Endothelial cell of umbilical vein (primary cell): ENCODE results near the gene C2orf76. TPM values are rescaled to one million over a fixed set of nuclear protein-coding genes. Genes with fewer than 3 reads are reported as not detected.

Experiments used
- BruUV-seq: library from RNA; stranded (reverse); fragments of 400-500 nt; replicated peaks from 2 replicates; lab custom pipeline; 2021; lab: Mats Ljungman, UMichigan
- CTCF ChIA-PET: fragments of 300-600, 350-600 bp; sonication (Branson Sonifier 250); formaldehyde crosslinking; loops from one replicate; lab custom pipeline; 2021; ENCODE audit warnings: antibody characterized with exemption, inconsistent platforms; lab: Charles Lee
- POLR2A ChIA-PET: fragments of 300-600, 350-600 bp; sonication (Branson Sonifier 250); formaldehyde crosslinking; loops from one replicate; lab custom pipeline; 2021; ENCODE audit warnings: antibody characterized with exemption, inconsistent platforms; lab: Charles Lee
- DNase-seq: peaks from one replicate; pipeline ENCODE4 v3.0.0-alpha.2; 2011; ENCODE audit warnings: low read depth, low spot score
- FAIRE-seq: peaks from 2 replicates; lab custom pipeline; 2011; peaks lifted over from hg19 to GRCh38; lab: Jason Lieb, UNC
- H2AFZ ChIP-seq: 2 replicates; pipeline ENCODE4 v1.6.0; 2012; ENCODE audit warnings: low read depth, low read length, control low read depth, inconsistent platforms
- H3K27ac ChIP-seq: 2 replicates; pipeline ENCODE4 v1.5.1; 2011; ENCODE audit warnings: low read depth, mild to moderate bottlenecking, control low read depth, low read length, moderate library complexity; ENCODE audit not compliant: insufficient read depth
- H3K27me3 ChIP-seq, 2 experiments: 2 replicates each; pipeline versions ENCODE4 v1.6.0 to v1.6.1; 2011; ENCODE audit warnings: low read length in 2 of 2, mixed read lengths in 1 of 2; ENCODE audit not compliant: control insufficient read depth in 2 of 2, insufficient read depth in 2 of 2
- H3K36me3 ChIP-seq, 2 experiments: 2 replicates in 1 of 2; 3 replicates in 1 of 2; pipeline ENCODE4 v1.5.1; 2011; ENCODE audit warnings: low read length in 2 of 2, mild to moderate bottlenecking in 1 of 2, moderate library complexity in 1 of 2; ENCODE audit not compliant: control insufficient read depth in 2 of 2, insufficient read depth in 2 of 2; ENCODE audit errors: extremely low read depth in 1 of 2
- H3K4me1 ChIP-seq: 3 replicates; pipeline ENCODE4 v1.5.1; 2011; ENCODE audit warnings: mild to moderate bottlenecking, low read length; ENCODE audit not compliant: control insufficient read depth, insufficient read depth; ENCODE audit errors: extremely low read depth
- H3K4me2 ChIP-seq: 2 replicates; pipeline ENCODE4 v1.6.1; 2011; ENCODE audit warnings: low read length, control low read depth, mixed read lengths; ENCODE audit not compliant: insufficient read depth
- H3K4me3 ChIP-seq, 3 experiments: fragments of 200-600 bp in 1 of 3; sonication (generic), shearing (Covaris generic) in 1 of 3; replicated peaks in 1 of 3; 2 replicates each; pipeline ENCODE4 v1.5.1; 2011 to 2016; ENCODE audit warnings: control low read depth in 3 of 3, low read length in 3 of 3, mild to moderate bottlenecking in 2 of 3, inconsistent platforms in 1 of 3, low read depth in 1 of 3, moderate library complexity in 1 of 3; ENCODE audit not compliant: insufficient read depth in 1 of 3
- H3K79me2 ChIP-seq: 2 replicates; pipeline ENCODE4 v1.6.0; 2012; ENCODE audit warnings: low read length, inconsistent platforms; ENCODE audit not compliant: control insufficient read depth, insufficient read depth
- H3K9ac ChIP-seq: replicated peaks from 2 replicates; pipeline ENCODE3; 2011; ENCODE audit warnings: low read length, control low read depth; ENCODE audit not compliant: insufficient read depth; ENCODE audit errors: extremely low read depth
- H3K9me1 ChIP-seq: replicated peaks from 3 replicates; pipeline ENCODE4 v1.6.0; 2011; ENCODE audit warnings: mild to moderate bottlenecking, low read length; ENCODE audit not compliant: control insufficient read depth, insufficient read depth; ENCODE audit errors: extremely low read depth
- H3K9me3 ChIP-seq: replicated peaks from 2 replicates; pipeline ENCODE4 v1.5.1; 2012; ENCODE audit warnings: low read length, inconsistent platforms; ENCODE audit not compliant: control insufficient read depth, insufficient read depth
- H4K20me1 ChIP-seq: replicated peaks from 2 replicates; pipeline ENCODE3; 2011; ENCODE audit warnings: mild to moderate bottlenecking, low read length; ENCODE audit not compliant: control insufficient read depth, insufficient read depth; ENCODE audit errors: extremely low read depth
- EZH2 ChIP-seq: IDR thresholded peaks from 2 replicates; pipeline ENCODE4 v1.6.1; 2012; ENCODE audit warnings: borderline replicate concordance, low read depth, mild to moderate bottlenecking, moderate library complexity, low read length, inconsistent platforms; ENCODE audit not compliant: severe bottlenecking
- FOS ChIP-seq: IDR thresholded peaks from 2 replicates; pipeline ENCODE4 v1.6.1; 2011; ENCODE audit warnings: mild to moderate bottlenecking, low read length, moderate library complexity, borderline replicate concordance; ENCODE audit not compliant: insufficient read depth
- GATA2 ChIP-seq: IDR thresholded peaks from 2 replicates; pipeline ENCODE4 v1.7.0; 2011; ENCODE audit warnings: low read depth, mild to moderate bottlenecking, moderate library complexity, mixed read lengths, low read length; ENCODE audit not compliant: insufficient read length, insufficient read depth
- JUN ChIP-seq: IDR thresholded peaks from 2 replicates; pipeline ENCODE4 v1.6.1; 2011; ENCODE audit warnings: borderline replicate concordance, low read depth; ENCODE audit not compliant: insufficient read length, insufficient read depth
- MYC ChIP-seq: IDR thresholded peaks from one replicate; pipeline ENCODE4 v1.6.1; 2011; ENCODE audit warnings: mild to moderate bottlenecking, low read depth, low read length
- POLR2A ChIP-seq: IDR thresholded peaks from 2 replicates; pipeline ENCODE4 v1.6.1; 2012; ENCODE audit warnings: low read depth, mild to moderate bottlenecking, control low read depth, low read length
- POLR2AphosphoS5 ChIP-seq: IDR thresholded peaks from 2 replicates; pipeline ENCODE4 v1.6.1; 2012; ENCODE audit warnings: low read depth, mild to moderate bottlenecking, control low read depth, low read length, moderate library complexity; ENCODE audit not compliant: insufficient read depth
- dilution Hi-C: fragments of 300-500 bp; cut with MboI; formaldehyde crosslinking; loops from one replicate; pipeline ENCODE4 v1.15.0; 2019; ENCODE audit warnings: low sequenced_read_pairs; ENCODE audit not compliant: extremely low pct_ligation_motif_present
- intact Hi-C: fragments of 100-400 bp; cut with micrococcal nuclease; formaldehyde crosslinking; loops from one replicate; pipeline ENCODE4 v1.10.0; 2022
- polyA plus RNA-seq, 4 experiments: library from polyadenylated mRNA; depleted of rRNA in 3 of 4; stranded (reverse) in 3 of 4; unstranded in 1 of 4; fragments of >200 nt; gene quantifications; 2 replicates each; pipeline versions ENCODE4 v1.2.1 to v1.2.3, GENCODE V29; 2011 to 2012; ENCODE audit warnings: missing spikeins in 1 of 4
- total RNA-seq: library from RNA; stranded (reverse); gene quantifications from 2 replicates; pipeline ENCODE4 v1.2.3, GENCODE V29; 2021
- TF ChIP-seq, protein P1 (sequence below): IDR thresholded peaks from 2 replicates; pipeline ENCODE4 v1.6.1; 2011; ENCODE audit not compliant: insufficient read depth, insufficient read length
- TF ChIP-seq, protein P2 (sequence below), 2 donors: IDR thresholded peaks; 1 replicate in 1 of 2; 2 replicates in 1 of 2; pipeline ENCODE4 v1.5.1; 2011; ENCODE audit warnings: low read length in 2 of 2, mild to moderate bottlenecking in 2 of 2, moderate library complexity in 2 of 2, control low read depth in 1 of 2, inconsistent platforms in 1 of 2, low read depth in 1 of 2; ENCODE audit not compliant: insufficient read depth in 1 of 2; ENCODE audit errors: extremely low read depth in 1 of 2

The C2orf76 gene
- total and polyA plus RNA-seq, 2 donors (not counting 3 experiments of a cell fraction or from before 2014, with no cell fraction given): 7.4 to 12.1 TPM

DNA sequence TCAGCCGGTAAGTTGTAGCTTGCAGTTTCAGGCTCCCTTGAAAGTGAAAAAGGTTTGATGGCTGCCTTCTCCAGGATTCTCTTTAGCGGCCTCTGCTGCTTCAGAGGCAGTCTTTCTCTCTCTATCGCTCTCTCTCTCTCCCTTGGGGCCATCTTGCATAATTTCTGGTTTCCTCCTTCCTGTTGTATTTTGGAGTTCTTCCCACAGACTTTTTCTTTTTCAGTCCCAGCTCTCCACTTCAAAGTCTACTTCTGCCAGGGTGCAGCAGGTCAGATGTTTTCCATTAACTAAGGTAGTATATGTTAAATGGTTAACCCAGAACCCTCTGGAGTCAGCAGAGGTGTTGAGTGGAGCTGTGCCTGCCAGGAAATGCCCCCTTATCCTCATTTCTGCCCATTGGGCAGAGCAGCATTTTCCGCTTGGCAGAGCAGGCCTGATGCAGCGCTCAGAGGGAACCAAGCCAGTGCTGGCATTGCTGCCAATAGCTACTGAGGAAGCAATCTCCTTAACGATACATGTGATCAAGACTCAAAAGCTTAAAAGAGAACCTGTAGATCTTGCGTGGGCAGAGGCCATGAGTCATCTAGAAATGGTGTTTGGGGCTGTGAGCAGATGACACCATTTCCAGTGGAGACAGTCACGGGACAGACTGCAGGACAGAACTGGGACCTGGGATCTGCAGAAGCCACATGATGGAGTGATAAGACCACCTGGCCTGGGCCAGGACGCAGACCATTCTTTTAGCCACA lies 20.9 kb upstream of the C2orf76 start:
- CTCF ChIA-PET: interaction anchor here (0.5 kb wide), 1 partner anchor 505 kb away, joined by 3 read pairs; no protein-coding TSS in a partner anchor
- no TSS peak for BruUV-seq

More for the DNA sequence above, 20.9 kb upstream of the C2orf76 start:
- no peaks in the 10 kb centered on the region for H3K9me3 ChIP-seq
- no peaks in the 10 kb centered on the region for H4K20me1 ChIP-seq
- H3K4me1 ChIP-seq: no peaks in the 10 kb centered on the region
- POLR2A ChIA-PET: no interaction called here
- TF ChIP-seq, protein P1, sequence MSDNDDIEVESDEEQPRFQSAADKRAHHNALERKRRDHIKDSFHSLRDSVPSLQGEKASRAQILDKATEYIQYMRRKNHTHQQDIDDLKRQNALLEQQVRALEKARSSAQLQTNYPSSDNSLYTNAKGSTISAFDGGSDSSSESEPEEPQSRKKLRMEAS: no peak
- no peak for TF ChIP-seq MYC
- TF ChIP-seq, protein P2, sequence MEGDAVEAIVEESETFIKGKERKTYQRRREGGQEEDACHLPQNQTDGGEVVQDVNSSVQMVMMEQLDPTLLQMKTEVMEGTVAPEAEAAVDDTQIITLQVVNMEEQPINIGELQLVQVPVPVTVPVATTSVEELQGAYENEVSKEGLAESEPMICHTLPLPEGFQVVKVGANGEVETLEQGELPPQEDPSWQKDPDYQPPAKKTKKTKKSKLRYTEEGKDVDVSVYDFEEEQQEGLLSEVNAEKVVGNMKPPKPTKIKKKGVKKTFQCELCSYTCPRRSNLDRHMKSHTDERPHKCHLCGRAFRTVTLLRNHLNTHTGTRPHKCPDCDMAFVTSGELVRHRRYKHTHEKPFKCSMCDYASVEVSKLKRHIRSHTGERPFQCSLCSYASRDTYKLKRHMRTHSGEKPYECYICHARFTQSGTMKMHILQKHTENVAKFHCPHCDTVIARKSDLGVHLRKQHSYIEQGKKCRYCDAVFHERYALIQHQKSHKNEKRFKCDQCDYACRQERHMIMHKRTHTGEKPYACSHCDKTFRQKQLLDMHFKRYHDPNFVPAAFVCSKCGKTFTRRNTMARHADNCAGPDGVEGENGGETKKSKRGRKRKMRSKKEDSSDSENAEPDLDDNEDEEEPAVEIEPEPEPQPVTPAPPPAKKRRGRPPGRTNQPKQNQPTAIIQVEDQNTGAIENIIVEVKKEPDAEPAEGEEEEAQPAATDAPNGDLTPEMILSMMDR (IDR thresholded peaks at IDR 0.05; ENCODE audit: extremely low read depth in 1 of 2, insufficient read depth in 1 of 2, low read depth in 1 of 2, low read length in 2 of 2): no peak
- no peak for TF ChIP-seq POLR2AphosphoS5
- TF ChIP-seq FOS: no peak
- no peak for TF ChIP-seq JUN
- no peak for TF ChIP-seq GATA2
- TF ChIP-seq POLR2A: no peak
- TF ChIP-seq EZH2: no peak
- FAIRE-seq (no peak), DNase-seq (peak; percentile 20)
- H3K36me3 ChIP-seq: no peaks in the 10 kb centered on the region
- H3K4me2 ChIP-seq: no peak overlapping the region
- no peaks in the 10 kb centered on the region for H3K9me1 ChIP-seq
- intact Hi-C loops (no loop called here), dilution Hi-C loops (no loop called here)
- H3K4me3 ChIP-seq: no peak overlapping the region
- peaks cover 2 to 7% of the 10 kb centered on the region in 2 experiments for H3K27me3 ChIP-seq
- no peak overlapping the region for H3K27ac ChIP-seq
- no peak overlapping the region for H3K9ac ChIP-seq
- peak overlapping the region; percentile 3 for H2AFZ ChIP-seq
- H3K79me2 ChIP-seq: no peaks in the 10 kb centered on the region
